CD4-positive, alpha-beta T cell treated with Interleukin-10 for 1 hour (primary cell): ENCODE results near the gene PXDN.
"Not testable (repeated sequence)": the region's sequence is repeated elsewhere in the genome, so short reads cannot be mapped to it uniquely, and the experiment has no call there.

Experiments used
- DNase-seq: peaks from one replicate; pipeline ENCODE4 v3.0.0-alpha.2; 2020

Gene PXDN

GRCh38 chr2:1718339-1719220, 25.7 kb downstream of the PXDN start:
- no peak for DNase-seq

- no peak for DNase-seq
Measured at GRCh38 chr2:1717113-1717512, 27.2 kb downstream of the PXDN start.

GRCh38 chr2:1716441-1716840, 27.9 kb downstream of the PXDN start:
- DNase-seq = no peak

GRCh38 chr2:1716014-1716305, 28.4 kb downstream of the PXDN start:
- DNase-seq = not testable (repeated sequence)

- no peak for DNase-seq
Measured at GRCh38 chr2:1715184-1716013, 28.9 kb downstream of the PXDN start.

GRCh38 chr2:1714291-1715064, 29.8 kb downstream of the PXDN start:
- no peak for DNase-seq

GRCh38 chr2:1713839-1714236, 30.5 kb downstream of the PXDN start:
- no peak for DNase-seq

GRCh38 chr2:1713142-1713838, 31.0 kb downstream of the PXDN start:
- DNase-seq = no peak

- DNase-seq = no peak
Measured at GRCh38 chr2:1709946-1710560, 34.3 kb downstream of the PXDN start.

GRCh38 chr2:1709335-1709605, 35.0 kb downstream of the PXDN start:
- no peak for DNase-seq

GRCh38 chr2:1708476-1709334, 35.6 kb downstream of the PXDN start:
- DNase-seq = no peak

- DNase-seq = no peak
Measured at GRCh38 chr2:1707771-1708418, 36.4 kb downstream of the PXDN start.

- not testable (repeated sequence) for DNase-seq
Measured at GRCh38 chr2:1706089-1706841, 38.0 kb downstream of the PXDN start.

- DNase-seq = no peak
Measured at GRCh38 chr2:1705557-1706076, 38.7 kb downstream of the PXDN start.

- no peak for DNase-seq
Measured at GRCh38 chr2:1704631-1705556, 39.4 kb downstream of the PXDN start.

GRCh38 chr2:1702186-1702565, 42.1 kb downstream of the PXDN start:
- DNase-seq = no peak

GRCh38 chr2:1701556-1702185, 42.6 kb downstream of the PXDN start:
- DNase-seq = no peak

GRCh38 chr2:1701020-1701419, 43.3 kb downstream of the PXDN start:
- DNase-seq = no peak
